ENCODE data around the gene TMEM88. TPM values are rescaled to one million over a fixed set of nuclear protein-coding genes. Genes with fewer than 3 reads are reported as not detected.

Gene TMEM88
- total and polyA plus RNA-seq, 2 of the 13 experiments (the other 11 are each of a cell fraction or from before 2014, with no cell fraction given): 0.31 to 0.66 TPM

GRCh38 chr17:7857713-7858521, 3.1 kb downstream of the TMEM88 start, which contains the start of gene CYB5D1 (continued):
- TF ChIP-seq FOXP4 (CRISPR knock-in tag; IDR thresholded peaks at IDR 0.05) (no peak), WIZ (CRISPR knock-in tag; IDR thresholded peaks at IDR 0.05) (no peak), SETDB1 (CRISPR knock-in tag; IDR thresholded peaks at IDR 0.05; ENCODE audit: borderline replicate concordance) (no peak), ZNF256 (CRISPR knock-in tag; conservative IDR thresholded peaks at IDR 0.05) (no peak), MYC (CRISPR knock-in tag; IDR thresholded peaks at IDR 0.05; ENCODE audit: borderline replicate concordance) (peak; percentile 57; the same call in 1 of the 2 replicates), GATAD1 (CRISPR knock-in tag; IDR thresholded peaks at IDR 0.05) (0 out of 2 replicates have a peak, but pooled peaks have one; percentile 73), NR2C2 (CRISPR knock-in tag; IDR thresholded peaks at IDR 0.05; ENCODE audit: borderline replicate concordance) (peak; percentile 14; the same call in 1 of the 2 replicates), MIER3 (CRISPR knock-in tag; IDR thresholded peaks at IDR 0.05; ENCODE audit: borderline replicate concordance) (peak; percentile 33; the same call in 1 of the 2 replicates), MNT (IDR thresholded peaks at IDR 0.05) (peak; percentile 95), BHLHE40 (IDR thresholded peaks at IDR 0.05; ENCODE audit: low read length) (peak; percentile 89), HDAC6 (IDR thresholded peaks at IDR 0.05; ENCODE audit: low read depth, low read length) (no peak), IRF9 (CRISPR knock-in tag; IDR thresholded peaks at IDR 0.05; ENCODE audit: borderline replicate concordance) (peak; percentile 52; the same call in 1 of the 2 replicates), IRF2 (CRISPR knock-in tag; IDR thresholded peaks at IDR 0.05) (peak; percentile 71), ZNF136 (CRISPR knock-in tag; IDR thresholded peaks at IDR 0.05; ENCODE audit: low read depth) (no peak), ZNF530 (CRISPR knock-in tag; IDR thresholded peaks at IDR 0.05; ENCODE audit: low read depth) (no peak), HIC2 (CRISPR knock-in tag; IDR thresholded peaks at IDR 0.05; ENCODE audit: low read depth) (no peak)
- TF ChIP-seq, protein P1, sequence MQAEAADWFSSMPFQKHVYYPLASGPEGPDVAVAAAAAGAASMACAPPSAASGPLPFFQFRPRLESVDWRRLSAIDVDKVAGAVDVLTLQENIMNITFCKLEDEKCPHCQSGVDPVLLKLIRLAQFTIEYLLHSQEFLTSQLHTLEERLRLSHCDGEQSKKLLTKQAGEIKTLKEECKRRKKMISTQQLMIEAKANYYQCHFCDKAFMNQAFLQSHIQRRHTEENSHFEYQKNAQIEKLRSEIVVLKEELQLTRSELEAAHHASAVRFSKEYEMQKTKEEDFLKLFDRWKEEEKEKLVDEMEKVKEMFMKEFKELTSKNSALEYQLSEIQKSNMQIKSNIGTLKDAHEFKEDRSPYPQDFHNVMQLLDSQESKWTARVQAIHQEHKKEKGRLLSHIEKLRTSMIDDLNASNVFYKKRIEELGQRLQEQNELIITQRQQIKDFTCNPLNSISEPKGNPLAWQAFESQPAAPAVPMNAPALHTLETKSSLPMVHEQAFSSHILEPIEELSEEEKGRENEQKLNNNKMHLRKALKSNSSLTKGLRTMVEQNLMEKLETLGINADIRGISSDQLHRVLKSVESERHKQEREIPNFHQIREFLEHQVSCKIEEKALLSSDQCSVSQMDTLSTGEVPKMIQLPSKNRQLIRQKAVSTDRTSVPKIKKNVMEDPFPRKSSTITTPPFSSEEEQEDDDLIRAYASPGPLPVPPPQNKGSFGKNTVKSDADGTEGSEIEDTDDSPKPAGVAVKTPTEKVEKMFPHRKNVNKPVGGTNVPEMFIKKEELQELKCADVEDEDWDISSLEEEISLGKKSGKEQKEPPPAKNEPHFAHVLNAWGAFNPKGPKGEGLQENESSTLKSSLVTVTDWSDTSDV (CRISPR knock-in tag; IDR thresholded peaks at IDR 0.05): no peak
- TF ChIP-seq, protein P2, sequence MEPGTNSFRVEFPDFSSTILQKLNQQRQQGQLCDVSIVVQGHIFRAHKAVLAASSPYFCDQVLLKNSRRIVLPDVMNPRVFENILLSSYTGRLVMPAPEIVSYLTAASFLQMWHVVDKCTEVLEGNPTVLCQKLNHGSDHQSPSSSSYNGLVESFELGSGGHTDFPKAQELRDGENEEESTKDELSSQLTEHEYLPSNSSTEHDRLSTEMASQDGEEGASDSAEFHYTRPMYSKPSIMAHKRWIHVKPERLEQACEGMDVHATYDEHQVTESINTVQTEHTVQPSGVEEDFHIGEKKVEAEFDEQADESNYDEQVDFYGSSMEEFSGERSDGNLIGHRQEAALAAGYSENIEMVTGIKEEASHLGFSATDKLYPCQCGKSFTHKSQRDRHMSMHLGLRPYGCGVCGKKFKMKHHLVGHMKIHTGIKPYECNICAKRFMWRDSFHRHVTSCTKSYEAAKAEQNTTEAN (CRISPR knock-in tag; conservative IDR thresholded peaks at IDR 0.05): no peak

All from HepG2 (cell line).